ENCODE data around the gene SH3BP5.
"Not testable (repeated sequence)": the region's sequence is repeated elsewhere in the genome, so short reads cannot be mapped to it uniquely, and the experiment has no call there.

The SH3BP5 gene

DNA sequence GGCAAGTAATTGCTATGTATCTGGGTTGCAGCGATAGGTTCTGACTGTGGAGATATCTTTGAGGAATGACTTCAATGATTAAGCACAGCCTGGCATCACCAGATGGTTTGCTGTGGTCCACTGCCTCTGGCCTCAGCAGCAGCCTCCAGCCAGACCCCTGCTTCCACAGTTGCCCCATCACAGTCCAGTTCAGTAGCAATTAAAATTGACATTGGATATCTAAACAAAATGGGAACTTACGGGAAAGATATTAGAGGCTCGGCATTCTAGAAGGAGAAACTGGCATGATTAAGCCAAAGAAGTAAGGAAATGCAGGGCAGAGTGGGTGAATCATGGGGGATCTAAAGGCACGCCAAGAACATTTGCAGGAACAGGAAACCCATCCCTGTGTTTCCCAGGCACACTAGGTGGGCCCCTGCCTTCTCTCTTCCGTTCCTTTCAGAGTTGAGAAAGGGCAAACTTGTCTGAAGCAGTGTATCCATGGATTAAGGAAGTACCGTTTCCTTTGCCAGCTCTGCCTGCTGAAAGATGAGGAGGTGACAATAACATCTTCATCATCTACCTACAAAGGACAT, 36.3 kb upstream of the SH3BP5 start:
- TF ChIP-seq, protein P1, sequence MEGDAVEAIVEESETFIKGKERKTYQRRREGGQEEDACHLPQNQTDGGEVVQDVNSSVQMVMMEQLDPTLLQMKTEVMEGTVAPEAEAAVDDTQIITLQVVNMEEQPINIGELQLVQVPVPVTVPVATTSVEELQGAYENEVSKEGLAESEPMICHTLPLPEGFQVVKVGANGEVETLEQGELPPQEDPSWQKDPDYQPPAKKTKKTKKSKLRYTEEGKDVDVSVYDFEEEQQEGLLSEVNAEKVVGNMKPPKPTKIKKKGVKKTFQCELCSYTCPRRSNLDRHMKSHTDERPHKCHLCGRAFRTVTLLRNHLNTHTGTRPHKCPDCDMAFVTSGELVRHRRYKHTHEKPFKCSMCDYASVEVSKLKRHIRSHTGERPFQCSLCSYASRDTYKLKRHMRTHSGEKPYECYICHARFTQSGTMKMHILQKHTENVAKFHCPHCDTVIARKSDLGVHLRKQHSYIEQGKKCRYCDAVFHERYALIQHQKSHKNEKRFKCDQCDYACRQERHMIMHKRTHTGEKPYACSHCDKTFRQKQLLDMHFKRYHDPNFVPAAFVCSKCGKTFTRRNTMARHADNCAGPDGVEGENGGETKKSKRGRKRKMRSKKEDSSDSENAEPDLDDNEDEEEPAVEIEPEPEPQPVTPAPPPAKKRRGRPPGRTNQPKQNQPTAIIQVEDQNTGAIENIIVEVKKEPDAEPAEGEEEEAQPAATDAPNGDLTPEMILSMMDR (IDR thresholded peaks at IDR 0.05; ENCODE audit: insufficient read depth, low read length, poor library complexity, severe bottlenecking) = no peak
- H3K36me3 ChIP-seq (ENCODE audit: control insufficient read depth, insufficient read depth, low read length) = no peaks in the 10 kb centered on the region
- DNase-seq (ENCODE audit: extremely low read depth, insufficient read length) = no peak
- no peak overlapping the region for H3K4me3 ChIP-seq (replicated peaks; ENCODE audit: low read depth, low read length)
- H3K27me3 ChIP-seq (replicated peaks; ENCODE audit: control insufficient read depth, insufficient read depth, low read length) = no peaks in the 10 kb centered on the region

DNA sequence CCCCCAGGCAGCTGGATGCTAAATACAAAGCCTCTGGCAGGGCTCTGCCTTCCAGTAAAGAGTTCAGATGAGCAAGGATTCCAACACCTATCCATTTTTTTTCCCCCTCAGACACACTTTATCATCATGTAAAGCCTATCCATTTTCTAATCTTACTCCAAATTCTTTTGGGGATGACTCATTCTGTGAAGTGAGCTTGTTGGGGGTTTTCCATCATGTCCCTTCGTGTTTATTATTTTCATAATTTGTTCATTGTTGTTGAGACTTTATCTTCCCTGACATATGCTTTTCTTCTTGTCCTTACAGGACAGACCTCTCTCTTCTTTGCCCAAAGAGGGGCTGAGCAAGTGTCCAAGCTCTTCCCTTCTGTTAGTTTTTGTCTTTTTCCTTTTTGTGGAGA, 34.7 kb upstream of the SH3BP5 start:
- no peaks in the 10 kb centered on the region for H3K27me3 ChIP-seq (replicated peaks; ENCODE audit: control insufficient read depth, insufficient read depth, low read length)
- no peak for DNase-seq (ENCODE audit: extremely low read depth, insufficient read length)
- TF ChIP-seq, protein P1 (IDR thresholded peaks at IDR 0.05; ENCODE audit: insufficient read depth, low read length, poor library complexity, severe bottlenecking) = no peak
- H3K36me3 ChIP-seq (ENCODE audit: control insufficient read depth, insufficient read depth, low read length) = no peaks in the 10 kb centered on the region
- H3K4me3 ChIP-seq (replicated peaks; ENCODE audit: low read depth, low read length) = no peak overlapping the region

DNA sequence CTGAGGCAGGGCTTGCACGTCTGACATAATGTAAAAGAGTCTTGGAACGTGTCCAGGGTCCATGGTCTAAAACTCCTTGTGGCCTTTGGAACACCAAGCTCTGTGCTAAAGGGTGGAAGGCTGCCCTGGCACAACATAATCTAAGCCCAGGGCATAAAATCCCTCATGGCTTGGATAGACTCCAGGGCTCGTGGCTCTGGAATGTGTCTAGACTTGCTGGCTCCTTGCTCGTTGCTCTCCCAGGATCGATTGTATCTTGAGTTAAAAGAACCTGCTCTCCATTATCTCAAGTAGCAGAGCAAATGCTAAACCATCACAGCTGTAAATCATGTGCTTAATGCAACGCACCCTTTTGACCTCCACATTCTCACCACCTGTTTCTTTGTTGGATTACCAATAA, 31.7 kb upstream of the SH3BP5 start:
- H3K4me3 ChIP-seq (replicated peaks; ENCODE audit: low read depth, low read length); H3K27me3 ChIP-seq (replicated peaks; ENCODE audit: control insufficient read depth, insufficient read depth, low read length); H3K36me3 ChIP-seq (ENCODE audit: control insufficient read depth, insufficient read depth, low read length); DNase-seq (ENCODE audit: extremely low read depth, insufficient read length): not testable (repeated sequence)

DNA sequence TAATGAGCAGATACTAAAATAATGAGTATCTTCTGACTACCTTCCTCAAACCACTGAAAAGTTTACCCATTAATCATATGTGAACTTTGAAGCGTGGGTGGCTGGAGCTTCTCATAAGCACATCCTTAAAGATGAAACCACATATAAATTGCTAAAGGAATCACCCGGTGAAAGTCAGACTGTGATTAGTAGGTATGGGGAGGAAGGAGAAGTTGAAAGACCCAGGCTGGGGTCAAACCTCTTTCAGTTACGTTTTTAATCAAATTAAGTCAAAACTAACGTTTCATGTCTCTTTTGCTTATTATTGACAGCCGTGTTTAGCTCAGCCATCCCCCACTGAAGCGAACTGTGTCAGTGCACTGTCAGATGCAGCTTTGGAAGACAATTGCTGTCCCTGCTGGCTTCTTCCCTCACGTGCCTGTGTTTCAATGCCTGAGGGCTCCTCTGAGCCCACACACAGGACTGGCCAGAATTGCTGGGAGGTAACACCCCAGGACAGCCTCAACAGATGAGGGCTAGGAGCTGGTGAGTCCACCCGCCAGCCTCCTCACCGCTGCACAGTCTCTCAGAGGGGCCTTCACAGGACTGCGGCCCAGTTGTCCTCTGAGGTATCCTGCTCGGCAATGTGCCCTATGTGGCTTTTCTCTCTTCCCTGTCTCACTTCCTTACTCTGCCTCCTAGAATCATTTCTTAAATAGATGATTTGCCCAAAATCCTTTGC, 29.3 kb upstream of the SH3BP5 start:
- Histone ChIP-seq H3K27me3 (replicated peaks; ENCODE audit: control insufficient read depth, insufficient read depth, low read length) (no peaks in the 10 kb centered on the region), H3K36me3 (ENCODE audit: control insufficient read depth, insufficient read depth, low read length) (no peaks in the 10 kb centered on the region), H3K4me3 (replicated peaks; ENCODE audit: low read depth, low read length) (peak overlapping the region; percentile 32)
- TF ChIP-seq, protein P1 (IDR thresholded peaks at IDR 0.05; ENCODE audit: insufficient read depth, low read length, poor library complexity, severe bottlenecking) = no peak
- DNase-seq (ENCODE audit: extremely low read depth, insufficient read length) = peak; percentile 86

DNA sequence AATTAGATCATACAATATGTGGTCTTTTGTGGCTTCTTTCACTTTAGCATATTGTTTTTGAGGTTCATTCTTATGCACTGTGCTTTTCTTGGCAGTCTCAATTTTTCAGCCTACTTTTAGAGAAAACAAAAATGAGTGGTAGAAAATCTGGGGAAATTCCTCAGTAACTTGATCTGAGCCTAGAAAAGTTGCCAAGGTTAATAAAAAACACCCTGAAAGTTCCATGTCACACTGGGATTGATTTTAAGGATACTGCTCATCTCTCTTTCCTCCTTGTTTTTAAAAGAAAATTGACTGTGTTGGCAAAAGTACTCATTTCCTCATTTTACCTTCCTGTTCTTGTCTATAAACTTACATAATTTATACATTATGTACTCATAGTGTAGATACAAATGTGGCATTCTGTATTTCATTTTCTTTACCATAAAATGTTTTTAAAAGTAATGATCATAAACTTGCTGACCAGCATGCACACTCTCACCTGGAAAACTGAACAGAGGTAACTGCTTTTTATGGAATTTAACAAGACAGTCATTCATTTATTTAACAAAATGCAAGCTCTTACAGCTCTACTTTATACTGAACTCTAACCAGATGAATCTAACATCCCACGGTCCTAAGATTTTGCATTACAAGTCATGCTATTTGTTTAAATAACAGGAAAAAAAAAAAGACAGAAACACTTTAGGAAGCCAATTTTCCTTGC, 28.6 kb upstream of the SH3BP5 start:
- Histone ChIP-seq H3K4me3 (replicated peaks; ENCODE audit: low read depth, low read length) (0 out of 2 replicates have a peak overlapping the region, but pooled peaks have one; percentile 25), H3K36me3 (ENCODE audit: control insufficient read depth, insufficient read depth, low read length) (no peaks in the 10 kb centered on the region), H3K27me3 (replicated peaks; ENCODE audit: control insufficient read depth, insufficient read depth, low read length) (no peaks in the 10 kb centered on the region)
- TF ChIP-seq, protein P1 (IDR thresholded peaks at IDR 0.05; ENCODE audit: insufficient read depth, low read length, poor library complexity, severe bottlenecking) = no peak
- peak; percentile 51 for DNase-seq (ENCODE audit: extremely low read depth, insufficient read length)

Data from GM06990 (cell line).